GM10248 (cell line): Measurements from ENCODE around the gene RGS18.

Experiments used
- CTCF ChIA-PET: fragments of 300-600 bp; sonication (Branson Sonifier 250); formaldehyde crosslinking; extraction: SDS; loops from one replicate; lab custom pipeline; 2021; ENCODE audit warnings: antibody characterized with exemption; lab: Yijun Ruan, JAX
- POLR2A ChIA-PET: fragments of 350-650 bp; sonication (Branson Sonifier 250); formaldehyde crosslinking; extraction: SDS; loops from one replicate; lab custom pipeline; 2020; ENCODE audit warnings: antibody characterized with exemption; lab: Yijun Ruan, JAX
- DNase-seq: peaks from one replicate; pipeline ENCODE4 v3.0.0; 2012; ENCODE audit errors: extremely low spot score
- TF ChIP-seq, protein P1 (sequence below): IDR thresholded peaks from 2 replicates; pipeline ENCODE4 v1.5.1; 2012; ENCODE audit warnings: mild to moderate bottlenecking, low read depth; ENCODE audit errors: extremely low read depth, missing control alignments, control extremely low read depth

The RGS18 gene

DNA sequence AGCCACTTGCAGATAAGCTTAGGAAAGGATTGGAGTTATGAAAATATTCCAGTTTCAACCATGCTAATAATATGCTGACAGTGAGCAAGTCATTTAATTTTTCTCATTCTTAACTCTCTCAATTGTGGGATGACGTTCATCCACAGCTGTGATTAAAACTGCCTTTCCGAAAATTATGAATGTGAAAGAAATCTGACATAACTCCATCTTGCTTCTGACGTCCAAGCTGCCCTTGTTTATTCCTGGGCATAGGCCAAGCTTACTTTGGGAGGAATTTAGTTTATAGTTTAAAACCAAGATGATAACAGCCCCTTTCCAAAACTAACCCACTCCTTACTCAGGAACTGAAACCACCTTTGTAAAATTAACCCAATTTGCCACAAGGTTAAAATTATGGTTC lies 11.0 kb upstream of the RGS18 start:
- ChIA-PET CTCF (no interaction called here), POLR2A (no interaction called here)
- no peak for DNase-seq
- TF ChIP-seq, protein P1, sequence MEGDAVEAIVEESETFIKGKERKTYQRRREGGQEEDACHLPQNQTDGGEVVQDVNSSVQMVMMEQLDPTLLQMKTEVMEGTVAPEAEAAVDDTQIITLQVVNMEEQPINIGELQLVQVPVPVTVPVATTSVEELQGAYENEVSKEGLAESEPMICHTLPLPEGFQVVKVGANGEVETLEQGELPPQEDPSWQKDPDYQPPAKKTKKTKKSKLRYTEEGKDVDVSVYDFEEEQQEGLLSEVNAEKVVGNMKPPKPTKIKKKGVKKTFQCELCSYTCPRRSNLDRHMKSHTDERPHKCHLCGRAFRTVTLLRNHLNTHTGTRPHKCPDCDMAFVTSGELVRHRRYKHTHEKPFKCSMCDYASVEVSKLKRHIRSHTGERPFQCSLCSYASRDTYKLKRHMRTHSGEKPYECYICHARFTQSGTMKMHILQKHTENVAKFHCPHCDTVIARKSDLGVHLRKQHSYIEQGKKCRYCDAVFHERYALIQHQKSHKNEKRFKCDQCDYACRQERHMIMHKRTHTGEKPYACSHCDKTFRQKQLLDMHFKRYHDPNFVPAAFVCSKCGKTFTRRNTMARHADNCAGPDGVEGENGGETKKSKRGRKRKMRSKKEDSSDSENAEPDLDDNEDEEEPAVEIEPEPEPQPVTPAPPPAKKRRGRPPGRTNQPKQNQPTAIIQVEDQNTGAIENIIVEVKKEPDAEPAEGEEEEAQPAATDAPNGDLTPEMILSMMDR = no peak

GRCh38 chr1:192147696-192148095 lies 10.6 kb upstream of the RGS18 start:
- POLR2A ChIA-PET = no interaction called here
- DNase-seq = no peak
- TF ChIP-seq, protein P1 = no peak
- CTCF ChIA-PET = no interaction called here

DNA sequence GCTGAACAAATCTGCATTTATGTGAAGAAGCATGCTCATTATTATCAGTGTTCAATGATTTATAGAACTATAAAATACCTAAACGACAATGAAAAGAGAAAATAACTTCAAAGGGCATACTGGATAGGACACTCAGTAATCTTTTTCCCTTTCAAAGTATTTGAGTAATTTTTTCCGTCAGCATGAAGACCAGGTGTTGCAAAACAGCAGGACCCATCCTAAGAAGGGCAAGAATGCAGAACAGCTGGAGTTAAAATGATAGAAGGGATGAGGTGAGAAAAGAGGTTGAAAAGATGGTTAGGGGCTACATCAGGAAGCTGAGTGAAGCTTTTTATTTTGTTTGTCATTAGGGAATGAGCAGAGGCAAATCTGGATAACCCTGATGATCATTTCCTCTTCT lies 7.1 kb upstream of the RGS18 start:
- CTCF ChIA-PET = interaction anchor here (1.6 kb wide), 1 partner anchor 20 kb away, joined by 4 read pairs; no protein-coding TSS in a partner anchor
- POLR2A ChIA-PET = no interaction called here
- no peak for DNase-seq
- TF ChIP-seq, protein P1 = no peak

GRCh38 chr1:192153276-192153675 lies 5.0 kb upstream of the RGS18 start:
- POLR2A ChIA-PET = no interaction called here
- CTCF ChIA-PET = no interaction called here
- TF ChIP-seq, protein P1 = no peak
- no peak for DNase-seq

- no peak for DNase-seq
- TF ChIP-seq, protein P1 = no peak
- CTCF ChIA-PET = no interaction called here
- POLR2A ChIA-PET = no interaction called here
These were observed 1.2 kb upstream of the RGS18 start for GRCh38 chr1:192157067-192157466.

- TF ChIP-seq, protein P1 = no peak
- DNase-seq = no peak
- ChIA-PET POLR2A (no interaction called here), CTCF (no interaction called here)
These were observed 752 bp downstream of the RGS18 start for GRCh38 chr1:192159014-192159413.

DNA sequence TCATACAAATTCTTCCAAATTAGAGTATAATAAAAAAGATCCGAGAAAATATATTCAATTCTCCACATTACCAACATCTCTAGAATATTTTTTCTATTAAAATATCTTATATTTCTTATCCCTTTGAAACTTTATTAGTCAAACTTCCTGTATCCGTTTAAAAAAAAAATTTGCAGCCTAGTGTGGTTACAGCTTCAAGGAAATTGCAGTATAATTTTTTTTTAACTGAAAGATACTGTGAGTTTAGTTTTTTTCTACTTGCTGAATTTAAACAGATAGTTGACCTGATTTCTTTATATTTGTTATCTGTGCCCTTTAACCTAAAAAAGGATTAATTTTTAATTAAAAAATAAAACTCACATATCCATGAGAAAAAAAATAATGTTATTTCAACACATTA lies 1.5 kb downstream of the RGS18 start:
- CTCF ChIA-PET = no interaction called here
- POLR2A ChIA-PET = no interaction called here
- TF ChIP-seq, protein P1 = no peak
- no peak for DNase-seq
